WTC11 (cell line): Measurements from ENCODE around the gene HLA-F. TPM values are rescaled to one million over a fixed set of nuclear protein-coding genes. Genes with fewer than 3 reads are reported as not detected.

ENCODE experiments used
- ATAC-seq: fragments of 200-7000 bp; cut with Tn5 transposase; 2 replicates; pipeline ENCODE4 v1.10.0; 2021; ENCODE audit warnings: mild to moderate bottlenecking, moderate library complexity
- CTCF ChIA-PET: fragments of 300-600 bp; sonication (Branson Sonifier 250); formaldehyde crosslinking; loops from one replicate; lab custom pipeline; 2021; ENCODE audit warnings: antibody characterized with exemption; lab: Charles Lee
- POLR2A ChIA-PET: fragments of 350-600 bp; sonication (Branson Sonifier 250); formaldehyde crosslinking; loops from one replicate; lab custom pipeline; 2021; ENCODE audit warnings: antibody characterized with exemption; lab: Charles Lee
- DNase-seq: peaks from one replicate; pipeline ENCODE4 v3.0.0; 2021; ENCODE audit warnings: low spot score
- H3K27ac Mint-ChIP-seq: 2 replicates; pipeline ENCODE4 v1.8.0; 2021; ENCODE audit warnings: mixed read lengths
- H3K27me3 Mint-ChIP-seq: 2 replicates; pipeline ENCODE4 v1.8.0; 2021; ENCODE audit warnings: low read depth, mild to moderate bottlenecking, moderate library complexity, mixed read lengths
- H3K36me3 Mint-ChIP-seq: 2 replicates; pipeline ENCODE4 v1.8.0; 2021; ENCODE audit warnings: mixed read lengths
- H3K4me1 Mint-ChIP-seq: 2 replicates; pipeline ENCODE4 v1.8.0; 2022; ENCODE audit warnings: mixed read lengths
- H3K4me3 Mint-ChIP-seq: 2 replicates; pipeline ENCODE4 v1.8.0; 2021; ENCODE audit warnings: mild to moderate bottlenecking, moderate library complexity, mixed read lengths
- H3K9me3 Mint-ChIP-seq: 2 replicates; pipeline ENCODE4 v1.8.0; 2021; ENCODE audit warnings: mixed read lengths
- ELF4 ChIP-seq: sonication (generic); formaldehyde crosslinking; IDR thresholded peaks from 2 replicates; pipeline ENCODE4 v1.8.1; 2022; ENCODE audit warnings: low read depth, mild to moderate bottlenecking, moderate library complexity, missing genetic modification reagents
- ETV6 ChIP-seq: sonication (generic); formaldehyde crosslinking; IDR thresholded peaks from 2 replicates; pipeline ENCODE4 v1.8.1; 2022; ENCODE audit warnings: mild to moderate bottlenecking, missing genetic modification reagents
- FOXJ3 ChIP-seq: sonication (generic); formaldehyde crosslinking; IDR thresholded peaks from 2 replicates; pipeline ENCODE4 v1.9.0; 2021; ENCODE audit warnings: missing genetic modification reagents, mild to moderate bottlenecking, borderline replicate concordance
- GRHL2 ChIP-seq: fragments of 250-450 bp; sonication (Bioruptor Pico); IDR thresholded peaks from 2 replicates; pipeline ENCODE4 v1.8.0; 2022; ENCODE audit warnings: mild to moderate bottlenecking, moderate library complexity; ENCODE audit not compliant: insufficient replicate concordance, severe bottlenecking
- KAT7 ChIP-seq: sonication (generic); formaldehyde crosslinking; IDR thresholded peaks from 2 replicates; pipeline ENCODE4 v1.8.1; 2023; ENCODE audit warnings: missing genetic modification reagents, mild to moderate bottlenecking, borderline replicate concordance
- NFE2L1 ChIP-seq: sonication (generic); formaldehyde crosslinking; IDR thresholded peaks from 2 replicates; pipeline ENCODE4 v1.8.1; 2023; ENCODE audit warnings: missing genetic modification reagents
- NR3C1 ChIP-seq: sonication (generic); formaldehyde crosslinking; conservative IDR thresholded peaks from 2 replicates; pipeline ENCODE4 v1.8.1; 2023; ENCODE audit warnings: low read depth, mild to moderate bottlenecking, missing genetic modification reagents
- OVOL2 ChIP-seq: fragments of 250-450 bp; sonication (Bioruptor Pico); IDR thresholded peaks from 2 replicates; pipeline ENCODE4 v1.9.0; 2021; ENCODE audit warnings: mild to moderate bottlenecking, borderline replicate concordance
- PRRX2 ChIP-seq: fragments of 250-450 bp; sonication (Bioruptor Pico); IDR thresholded peaks from 2 replicates; pipeline ENCODE4 v1.8.0; 2021; ENCODE audit warnings: mild to moderate bottlenecking
- RORB ChIP-seq: fragments of 250-450 bp; sonication (Bioruptor Pico); IDR thresholded peaks from 2 replicates; pipeline ENCODE4 v1.9.0; 2021; ENCODE audit warnings: mild to moderate bottlenecking
- TP53 ChIP-seq: sonication (generic); formaldehyde crosslinking; IDR thresholded peaks from 2 replicates; pipeline ENCODE4 v1.8.1; 2023; ENCODE audit warnings: mild to moderate bottlenecking, missing genetic modification reagents
- ZNF232 ChIP-seq: sonication (generic); formaldehyde crosslinking; IDR thresholded peaks from 2 replicates; pipeline ENCODE4 v1.8.0; 2022; ENCODE audit warnings: mild to moderate bottlenecking, missing genetic modification reagents
- ZNF317 ChIP-seq: sonication (generic); formaldehyde crosslinking; IDR thresholded peaks from 2 replicates; pipeline ENCODE4 v1.8.1; 2023; ENCODE audit warnings: low read depth, mild to moderate bottlenecking, moderate library complexity, missing genetic modification reagents, borderline replicate concordance
- total RNA-seq: library from RNA; stranded (reverse); gene quantifications from 3 replicates; pipeline ENCODE4 v1.2.3, GENCODE V29; 2021
- TF ChIP-seq, protein P1 (sequence below): sonication (generic); formaldehyde crosslinking; IDR thresholded peaks from 2 replicates; pipeline ENCODE4 v1.8.1; 2022; ENCODE audit warnings: mild to moderate bottlenecking, moderate library complexity, missing genetic modification reagents
- TF ChIP-seq, protein P2 (sequence below): sonication (generic); formaldehyde crosslinking; IDR thresholded peaks from 2 replicates; pipeline ENCODE4 v1.8.0; 2022; ENCODE audit warnings: mild to moderate bottlenecking, missing genetic modification reagents
- TF ChIP-seq, protein P3 (sequence below): sonication (generic); formaldehyde crosslinking; IDR thresholded peaks from 2 replicates; pipeline ENCODE4 v1.8.0; 2022; ENCODE audit warnings: mild to moderate bottlenecking, missing genetic modification reagents
- TF ChIP-seq, protein P4 (sequence below): sonication (generic); formaldehyde crosslinking; IDR thresholded peaks from 2 replicates; pipeline ENCODE4 v1.8.1; 2022; ENCODE audit warnings: mild to moderate bottlenecking, missing genetic modification reagents, moderate library complexity, borderline replicate concordance
- TF ChIP-seq, protein P5 (sequence below): fragments of 250-450 bp; sonication (Bioruptor Pico); IDR thresholded peaks from 2 replicates; pipeline ENCODE4 v2.1.2; 2022; ENCODE audit warnings: mild to moderate bottlenecking, moderate library complexity
- TF ChIP-seq, protein P6 (sequence below): fragments of 200-600 bp; IDR thresholded peaks from 2 replicates; pipeline ENCODE4 v1.8.0; 2022; ENCODE audit warnings: antibody characterized with exemption
- TF ChIP-seq, protein P7 (sequence below): fragments of 250-450 bp; sonication (Bioruptor Pico); IDR thresholded peaks from 2 replicates; pipeline ENCODE4 v1.9.0; 2021; ENCODE audit warnings: mild to moderate bottlenecking
- TF ChIP-seq, protein P8 (sequence below): fragments of 250-450 bp; sonication (Bioruptor Pico); conservative IDR thresholded peaks from 2 replicates; pipeline ENCODE4 v1.9.0; 2021; ENCODE audit warnings: mild to moderate bottlenecking

The HLA-F gene
- total RNA-seq, 1 experiment from 2014 or later, result 7.5 TPM

DNA sequence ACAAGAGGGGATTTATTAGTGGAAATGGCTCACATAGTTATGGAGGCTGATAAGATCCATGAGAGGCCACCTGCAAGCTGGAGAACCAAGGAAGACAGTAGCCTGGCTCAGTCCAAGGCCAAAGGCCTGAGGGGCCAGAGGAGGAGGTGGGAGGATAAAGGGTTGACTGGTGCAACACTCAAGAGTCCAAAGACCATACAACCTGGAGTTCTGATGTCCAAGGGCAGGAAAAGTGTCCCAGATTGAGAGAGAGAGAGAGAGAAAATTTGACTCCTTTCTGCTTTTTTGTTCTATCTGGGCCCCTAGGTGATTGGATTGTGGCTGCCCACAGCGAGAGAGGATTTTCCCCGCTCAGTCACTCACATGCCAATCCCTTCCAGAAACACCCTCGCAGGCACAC is 8.0 kb downstream of the HLA-F start (continued):
- TF ChIP-seq, protein P1, sequence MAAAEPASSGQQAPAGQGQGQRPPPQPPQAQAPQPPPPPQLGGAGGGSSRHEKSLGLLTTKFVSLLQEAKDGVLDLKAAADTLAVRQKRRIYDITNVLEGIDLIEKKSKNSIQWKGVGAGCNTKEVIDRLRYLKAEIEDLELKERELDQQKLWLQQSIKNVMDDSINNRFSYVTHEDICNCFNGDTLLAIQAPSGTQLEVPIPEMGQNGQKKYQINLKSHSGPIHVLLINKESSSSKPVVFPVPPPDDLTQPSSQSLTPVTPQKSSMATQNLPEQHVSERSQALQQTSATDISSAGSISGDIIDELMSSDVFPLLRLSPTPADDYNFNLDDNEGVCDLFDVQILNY (CRISPR knock-in tag), result no peak

DNA sequence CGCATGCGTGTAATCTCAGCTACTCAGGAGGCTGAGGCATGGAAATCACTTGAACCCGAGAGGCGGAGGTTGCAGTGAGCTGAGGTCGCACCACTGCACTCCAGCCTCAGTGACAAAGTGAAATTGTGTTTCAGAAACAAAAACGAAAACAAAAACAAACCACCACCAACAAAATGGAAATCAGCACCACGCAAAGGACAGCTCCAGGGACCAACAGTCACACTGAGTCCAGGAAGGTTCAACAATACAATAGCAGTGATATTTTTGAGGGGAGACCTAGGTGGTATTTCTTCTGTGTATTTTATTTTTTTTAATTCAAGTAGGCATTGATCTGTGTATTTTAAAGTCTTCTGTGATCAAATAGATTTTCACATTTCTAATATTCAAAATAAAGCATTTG is 9.8 kb downstream of the HLA-F start:
- no peak overlapping the region for H3K27ac Mint-ChIP-seq
- H3K36me3 Mint-ChIP-seq, result no peaks in the 10 kb centered on the region
- DNase-seq (no peak), ATAC-seq (no peak)
- H3K4me1 Mint-ChIP-seq, result no peaks in the 10 kb centered on the region
- H3K4me3 Mint-ChIP-seq, result no peak overlapping the region
- POLR2A ChIA-PET, result no interaction called here
- no peaks in the 10 kb centered on the region for H3K9me3 Mint-ChIP-seq
- H3K27me3 Mint-ChIP-seq, result peaks cover 42% of the 10 kb centered on the region
- CTCF ChIA-PET, result interaction anchor here (0.9 to 2.3 kb wide), 4 partner anchors 16 to 101 kb away, joined by 3 to 8 read pairs (median 6); no protein-coding TSS in a partner anchor
- TF ChIP-seq, protein P2, sequence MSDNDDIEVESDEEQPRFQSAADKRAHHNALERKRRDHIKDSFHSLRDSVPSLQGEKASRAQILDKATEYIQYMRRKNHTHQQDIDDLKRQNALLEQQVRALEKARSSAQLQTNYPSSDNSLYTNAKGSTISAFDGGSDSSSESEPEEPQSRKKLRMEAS (CRISPR knock-in tag), result no peak
- TF ChIP-seq NR3C1 (CRISPR knock-in tag) (no peak), ZNF317 (CRISPR knock-in tag) (no peak), NFE2L1 (no peak), FOXJ3 (CRISPR knock-in tag) (no peak)
- TF ChIP-seq, protein P3, sequence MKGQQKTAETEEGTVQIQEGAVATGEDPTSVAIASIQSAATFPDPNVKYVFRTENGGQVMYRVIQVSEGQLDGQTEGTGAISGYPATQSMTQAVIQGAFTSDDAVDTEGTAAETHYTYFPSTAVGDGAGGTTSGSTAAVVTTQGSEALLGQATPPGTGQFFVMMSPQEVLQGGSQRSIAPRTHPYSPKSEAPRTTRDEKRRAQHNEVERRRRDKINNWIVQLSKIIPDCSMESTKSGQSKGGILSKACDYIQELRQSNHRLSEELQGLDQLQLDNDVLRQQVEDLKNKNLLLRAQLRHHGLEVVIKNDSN (CRISPR knock-in tag), result no peak
- TF ChIP-seq, protein P4, sequence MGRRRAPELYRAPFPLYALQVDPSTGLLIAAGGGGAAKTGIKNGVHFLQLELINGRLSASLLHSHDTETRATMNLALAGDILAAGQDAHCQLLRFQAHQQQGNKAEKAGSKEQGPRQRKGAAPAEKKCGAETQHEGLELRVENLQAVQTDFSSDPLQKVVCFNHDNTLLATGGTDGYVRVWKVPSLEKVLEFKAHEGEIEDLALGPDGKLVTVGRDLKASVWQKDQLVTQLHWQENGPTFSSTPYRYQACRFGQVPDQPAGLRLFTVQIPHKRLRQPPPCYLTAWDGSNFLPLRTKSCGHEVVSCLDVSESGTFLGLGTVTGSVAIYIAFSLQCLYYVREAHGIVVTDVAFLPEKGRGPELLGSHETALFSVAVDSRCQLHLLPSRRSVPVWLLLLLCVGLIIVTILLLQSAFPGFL, result no peak

DNA sequence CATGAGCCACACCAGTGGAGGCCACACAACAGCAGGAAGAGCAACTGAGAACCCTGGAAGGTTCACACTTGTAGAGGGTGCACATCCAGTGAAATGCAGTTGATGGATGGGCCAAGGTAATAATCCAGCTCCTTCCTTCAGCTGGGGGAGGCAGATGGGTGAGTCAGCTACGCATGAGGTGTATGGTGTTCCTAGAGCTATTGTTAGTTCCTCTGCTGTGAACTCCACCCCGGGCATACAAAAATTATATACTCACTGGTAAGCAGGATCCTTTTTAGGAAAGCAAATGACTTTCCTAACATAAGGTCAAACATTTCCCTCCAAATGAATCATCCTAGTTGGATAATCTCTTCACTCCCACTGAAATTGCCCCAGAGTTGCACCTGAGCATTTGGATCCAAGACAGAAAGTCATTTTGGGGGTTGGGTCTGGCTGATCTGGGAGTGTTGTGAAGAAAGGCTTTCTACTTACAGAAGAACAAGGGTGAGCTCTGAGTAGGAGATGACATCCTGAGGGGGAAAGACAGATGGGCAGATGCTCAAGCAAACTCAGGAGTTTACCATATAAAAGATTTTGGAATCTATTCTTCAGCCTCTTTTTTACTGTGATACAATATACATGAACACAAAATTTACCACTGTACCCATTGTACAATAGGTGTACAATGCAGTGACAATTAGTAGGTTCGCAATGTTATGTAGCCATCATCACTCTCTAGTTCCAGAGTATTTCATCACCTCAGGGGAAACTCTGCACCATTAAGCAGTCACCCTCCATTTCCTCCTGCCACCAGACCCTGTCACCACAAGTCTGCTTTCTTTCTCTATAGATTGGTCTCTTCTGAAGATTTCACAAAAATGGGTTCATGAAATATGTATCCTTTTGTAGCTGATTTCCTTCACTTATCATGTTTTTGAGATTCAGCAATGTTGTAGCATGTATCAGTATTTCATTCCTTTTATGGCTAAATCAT is 11.1 kb downstream of the HLA-F start:
- ATAC-seq, result no peak
- TF ChIP-seq TP53 (CRISPR knock-in tag), result no peak
- no peak for TF ChIP-seq ZNF232 (CRISPR knock-in tag)
- TF ChIP-seq PRRX2 (CRISPR knock-in tag), result no peak
- TF ChIP-seq KAT7, result no peak
- TF ChIP-seq, protein P5, sequence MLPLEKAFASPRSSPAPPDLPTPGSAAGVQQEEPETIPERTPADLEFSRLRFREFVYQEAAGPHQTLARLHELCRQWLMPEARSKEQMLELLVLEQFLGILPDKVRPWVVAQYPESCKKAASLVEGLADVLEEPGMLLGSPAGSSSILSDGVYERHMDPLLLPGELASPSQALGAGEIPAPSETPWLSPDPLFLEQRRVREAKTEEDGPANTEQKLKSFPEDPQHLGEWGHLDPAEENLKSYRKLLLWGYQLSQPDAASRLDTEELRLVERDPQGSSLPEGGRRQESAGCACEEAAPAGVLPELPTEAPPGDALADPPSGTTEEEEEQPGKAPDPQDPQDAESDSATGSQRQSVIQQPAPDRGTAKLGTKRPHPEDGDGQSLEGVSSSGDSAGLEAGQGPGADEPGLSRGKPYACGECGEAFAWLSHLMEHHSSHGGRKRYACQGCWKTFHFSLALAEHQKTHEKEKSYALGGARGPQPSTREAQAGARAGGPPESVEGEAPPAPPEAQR (CRISPR knock-in tag), result no peak
- TF ChIP-seq ETV6, result no peak
- TF ChIP-seq RORB (CRISPR knock-in tag), result no peak
- TF ChIP-seq OVOL2 (CRISPR knock-in tag), result no peak
- TF ChIP-seq, protein P6, sequence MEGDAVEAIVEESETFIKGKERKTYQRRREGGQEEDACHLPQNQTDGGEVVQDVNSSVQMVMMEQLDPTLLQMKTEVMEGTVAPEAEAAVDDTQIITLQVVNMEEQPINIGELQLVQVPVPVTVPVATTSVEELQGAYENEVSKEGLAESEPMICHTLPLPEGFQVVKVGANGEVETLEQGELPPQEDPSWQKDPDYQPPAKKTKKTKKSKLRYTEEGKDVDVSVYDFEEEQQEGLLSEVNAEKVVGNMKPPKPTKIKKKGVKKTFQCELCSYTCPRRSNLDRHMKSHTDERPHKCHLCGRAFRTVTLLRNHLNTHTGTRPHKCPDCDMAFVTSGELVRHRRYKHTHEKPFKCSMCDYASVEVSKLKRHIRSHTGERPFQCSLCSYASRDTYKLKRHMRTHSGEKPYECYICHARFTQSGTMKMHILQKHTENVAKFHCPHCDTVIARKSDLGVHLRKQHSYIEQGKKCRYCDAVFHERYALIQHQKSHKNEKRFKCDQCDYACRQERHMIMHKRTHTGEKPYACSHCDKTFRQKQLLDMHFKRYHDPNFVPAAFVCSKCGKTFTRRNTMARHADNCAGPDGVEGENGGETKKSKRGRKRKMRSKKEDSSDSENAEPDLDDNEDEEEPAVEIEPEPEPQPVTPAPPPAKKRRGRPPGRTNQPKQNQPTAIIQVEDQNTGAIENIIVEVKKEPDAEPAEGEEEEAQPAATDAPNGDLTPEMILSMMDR, result no peak
- TF ChIP-seq GRHL2 (CRISPR knock-in tag), result no peak
- TF ChIP-seq, protein P7, sequence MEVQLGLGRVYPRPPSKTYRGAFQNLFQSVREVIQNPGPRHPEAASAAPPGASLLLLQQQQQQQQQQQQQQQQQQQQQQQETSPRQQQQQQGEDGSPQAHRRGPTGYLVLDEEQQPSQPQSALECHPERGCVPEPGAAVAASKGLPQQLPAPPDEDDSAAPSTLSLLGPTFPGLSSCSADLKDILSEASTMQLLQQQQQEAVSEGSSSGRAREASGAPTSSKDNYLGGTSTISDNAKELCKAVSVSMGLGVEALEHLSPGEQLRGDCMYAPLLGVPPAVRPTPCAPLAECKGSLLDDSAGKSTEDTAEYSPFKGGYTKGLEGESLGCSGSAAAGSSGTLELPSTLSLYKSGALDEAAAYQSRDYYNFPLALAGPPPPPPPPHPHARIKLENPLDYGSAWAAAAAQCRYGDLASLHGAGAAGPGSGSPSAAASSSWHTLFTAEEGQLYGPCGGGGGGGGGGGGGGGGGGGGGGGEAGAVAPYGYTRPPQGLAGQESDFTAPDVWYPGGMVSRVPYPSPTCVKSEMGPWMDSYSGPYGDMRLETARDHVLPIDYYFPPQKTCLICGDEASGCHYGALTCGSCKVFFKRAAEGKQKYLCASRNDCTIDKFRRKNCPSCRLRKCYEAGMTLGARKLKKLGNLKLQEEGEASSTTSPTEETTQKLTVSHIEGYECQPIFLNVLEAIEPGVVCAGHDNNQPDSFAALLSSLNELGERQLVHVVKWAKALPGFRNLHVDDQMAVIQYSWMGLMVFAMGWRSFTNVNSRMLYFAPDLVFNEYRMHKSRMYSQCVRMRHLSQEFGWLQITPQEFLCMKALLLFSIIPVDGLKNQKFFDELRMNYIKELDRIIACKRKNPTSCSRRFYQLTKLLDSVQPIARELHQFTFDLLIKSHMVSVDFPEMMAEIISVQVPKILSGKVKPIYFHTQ (CRISPR knock-in tag), result no peak
- TF ChIP-seq, protein P8, sequence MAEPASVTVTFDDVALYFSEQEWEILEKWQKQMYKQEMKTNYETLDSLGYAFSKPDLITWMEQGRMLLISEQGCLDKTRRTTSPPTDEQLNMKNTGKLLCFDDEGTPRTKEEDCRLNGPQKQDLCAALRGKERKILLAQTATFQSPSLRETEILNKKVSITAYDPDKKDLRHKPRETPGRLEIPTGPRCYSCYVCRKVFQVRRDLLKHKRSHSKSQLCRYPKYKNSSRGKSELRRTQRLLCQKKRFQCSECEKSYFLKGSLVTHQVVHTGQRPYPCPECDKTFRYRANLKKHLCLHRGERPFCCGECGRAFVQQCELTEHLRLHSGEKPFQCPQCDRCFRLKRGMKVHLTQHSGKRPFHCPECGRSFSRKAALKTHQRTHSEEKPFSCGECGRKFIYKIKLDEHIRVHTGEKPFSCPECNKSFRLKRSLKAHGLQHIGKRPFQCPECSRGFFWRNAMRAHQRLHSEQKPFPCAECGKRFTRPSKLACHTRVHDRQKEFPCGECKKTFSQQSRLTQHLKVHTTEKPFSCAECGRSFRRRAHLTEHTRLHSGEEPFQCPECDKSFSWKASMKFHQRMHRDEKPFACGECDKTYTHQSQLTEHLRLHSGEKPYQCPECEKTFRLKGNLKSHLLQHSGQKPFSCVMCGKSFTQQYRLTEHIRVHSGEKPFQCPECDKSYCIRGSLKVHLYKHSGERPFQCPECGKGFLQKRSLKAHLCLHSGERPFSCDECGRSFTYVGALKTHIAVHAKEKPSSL (CRISPR knock-in tag), result no peak
- no peak for TF ChIP-seq ELF4 (CRISPR knock-in tag)

More for the DNA sequence above, 11.1 kb downstream of the HLA-F start:
- CTCF ChIA-PET, result interaction anchor here (0.7 to 2.3 kb wide), 4 partner anchors 15 to 101 kb away, joined by 4 to 8 read pairs (median 6); no protein-coding TSS in a partner anchor
- no peaks in the 10 kb centered on the region for H3K4me1 Mint-ChIP-seq
- H3K4me3 Mint-ChIP-seq, result no peak overlapping the region
- POLR2A ChIA-PET, result no interaction called here
- DNase-seq, result no peak
- peaks cover 32% of the 10 kb centered on the region for H3K27me3 Mint-ChIP-seq
- no peaks in the 10 kb centered on the region for H3K36me3 Mint-ChIP-seq
- H3K27ac Mint-ChIP-seq, result no peak overlapping the region
- no peaks in the 10 kb centered on the region for H3K9me3 Mint-ChIP-seq
